ENCODE results near the gene FAM78A. TPM values are rescaled to one million over a fixed set of nuclear protein-coding genes. Genes with fewer than 3 reads are reported as not detected.

FAM78A gene
- total and polyA plus RNA-seq, 8 donors = 0.85 to 3.5 (median 1.6) TPM; not detected in 1

DNA sequence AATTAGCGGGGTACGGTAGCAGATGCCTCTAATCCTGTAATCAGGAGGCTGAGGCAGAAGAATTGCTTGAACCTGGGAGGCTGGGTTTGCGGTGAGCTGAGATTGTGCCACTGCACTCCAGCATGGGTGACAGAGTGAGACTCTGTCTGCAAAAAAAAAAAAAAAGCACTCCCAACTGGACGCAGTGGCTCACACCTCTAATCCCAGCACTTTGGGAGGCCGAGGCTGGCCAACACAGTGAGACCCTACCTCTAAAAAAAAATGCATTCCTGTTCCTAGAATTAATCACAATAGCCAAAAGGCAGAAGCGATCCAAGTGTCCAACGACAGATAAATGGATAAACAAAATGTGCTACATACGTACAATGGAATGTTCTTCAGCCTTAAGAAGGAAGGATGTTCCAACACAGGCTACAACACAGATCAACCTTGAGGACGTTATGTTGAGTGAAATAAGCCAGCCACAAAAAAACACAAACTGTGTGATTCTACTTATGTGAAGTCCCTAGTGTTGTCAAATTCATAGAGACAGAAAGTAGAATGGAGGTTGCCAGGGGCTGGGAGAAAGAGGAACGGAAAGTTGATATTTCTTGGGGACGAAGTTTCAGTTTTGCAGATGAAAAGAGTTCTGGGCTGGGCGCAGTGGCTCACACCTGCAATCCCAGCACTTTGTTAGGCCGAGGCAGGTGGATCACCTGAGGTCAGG, 13.8 kb downstream of the FAM78A start:
- Histone ChIP-seq H3K4me1 (peaks cover 0 to 52% (median 6%) of the 10 kb centered on the region in 4 donors), H3K27me3 (peaks cover 0 to 15% (median 0%) of the 10 kb centered on the region in 3 donors), H3K4me3 (no peak overlapping the region), H3K27ac (peak overlapping the region in 1 of 5 donors; percentile 17), H3K9me3 (no peaks in the 10 kb centered on the region), H3K36me3 (peaks cover 13 to 30% (median 20%) of the 10 kb centered on the region in 4 donors)
- WGBS, 5 donors = 81 to 89% (median 84%) methylated on average over 13 of the region's 13 CpGs
- peak in 1 of 2 donors; percentile 7 for DNase-seq
- TF ChIP-seq, protein P1, sequence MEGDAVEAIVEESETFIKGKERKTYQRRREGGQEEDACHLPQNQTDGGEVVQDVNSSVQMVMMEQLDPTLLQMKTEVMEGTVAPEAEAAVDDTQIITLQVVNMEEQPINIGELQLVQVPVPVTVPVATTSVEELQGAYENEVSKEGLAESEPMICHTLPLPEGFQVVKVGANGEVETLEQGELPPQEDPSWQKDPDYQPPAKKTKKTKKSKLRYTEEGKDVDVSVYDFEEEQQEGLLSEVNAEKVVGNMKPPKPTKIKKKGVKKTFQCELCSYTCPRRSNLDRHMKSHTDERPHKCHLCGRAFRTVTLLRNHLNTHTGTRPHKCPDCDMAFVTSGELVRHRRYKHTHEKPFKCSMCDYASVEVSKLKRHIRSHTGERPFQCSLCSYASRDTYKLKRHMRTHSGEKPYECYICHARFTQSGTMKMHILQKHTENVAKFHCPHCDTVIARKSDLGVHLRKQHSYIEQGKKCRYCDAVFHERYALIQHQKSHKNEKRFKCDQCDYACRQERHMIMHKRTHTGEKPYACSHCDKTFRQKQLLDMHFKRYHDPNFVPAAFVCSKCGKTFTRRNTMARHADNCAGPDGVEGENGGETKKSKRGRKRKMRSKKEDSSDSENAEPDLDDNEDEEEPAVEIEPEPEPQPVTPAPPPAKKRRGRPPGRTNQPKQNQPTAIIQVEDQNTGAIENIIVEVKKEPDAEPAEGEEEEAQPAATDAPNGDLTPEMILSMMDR (IDR thresholded peaks at IDR 0.05) = no peak
- no peak for TF ChIP-seq EP300 (IDR thresholded peaks at IDR 0.05)
- TF ChIP-seq POLR2AphosphoS5 (IDR thresholded peaks at IDR 0.05) = no peak
- no peak for TF ChIP-seq POLR2A (IDR thresholded peaks at IDR 0.05)
- intact Hi-C loops (cut with DNase I; ENCODE audit: low total_unique reads) = no loop called here

DNA sequence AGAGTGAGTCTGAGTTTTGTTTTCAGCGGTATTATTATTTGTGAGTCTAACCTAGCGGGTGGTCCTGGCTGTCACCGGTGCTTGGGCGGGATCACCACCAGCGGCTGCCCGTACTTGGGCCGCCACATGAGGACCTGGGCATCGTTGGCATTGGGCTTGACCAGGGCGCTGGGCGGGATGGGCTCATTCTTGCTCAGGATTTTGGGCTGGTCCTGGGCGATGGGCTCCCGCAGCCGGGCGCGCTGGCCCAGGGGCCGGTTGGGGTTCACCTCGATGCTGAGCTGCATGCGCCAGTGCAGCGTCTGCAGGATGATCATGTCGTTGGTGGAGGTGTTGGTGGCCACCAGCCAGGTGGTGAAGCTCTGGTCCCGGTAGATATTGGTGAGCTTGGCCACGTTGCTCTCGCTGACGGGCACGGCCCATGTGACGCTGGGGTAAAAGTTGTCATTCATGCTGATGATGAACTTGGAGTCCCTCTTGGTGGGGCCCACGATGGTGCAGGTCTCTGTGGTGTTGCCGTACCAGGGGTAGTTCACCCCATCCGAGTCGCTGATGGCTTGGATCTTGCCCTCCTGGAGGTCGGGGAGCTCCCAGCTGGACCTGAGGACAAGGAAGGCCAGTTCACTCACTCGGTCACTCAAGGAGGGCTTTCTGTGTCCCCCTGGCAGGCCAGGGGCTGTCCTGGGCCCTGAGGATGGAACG, 15.4 kb downstream of the FAM78A start:
- no peak overlapping the region for H3K4me3 ChIP-seq
- intact Hi-C loops (cut with DNase I; ENCODE audit: low total_unique reads) = no loop called here
- peaks cover 0 to 15% (median 0%) of the 10 kb centered on the region in 3 donors for H3K27me3 ChIP-seq
- H3K36me3 ChIP-seq = peaks cover 13 to 30% (median 20%) of the 10 kb centered on the region in 4 donors
- TF ChIP-seq POLR2AphosphoS5 (IDR thresholded peaks at IDR 0.05) (no peak), EP300 (IDR thresholded peaks at IDR 0.05) (no peak), POLR2A (IDR thresholded peaks at IDR 0.05) (no peak)
- TF ChIP-seq, protein P1 (IDR thresholded peaks at IDR 0.05) = no peak
- peaks cover 1 to 46% (median 6%) of the 10 kb centered on the region in 4 donors for H3K4me1 ChIP-seq
- 91 to 93% (median 93%) methylated on average over 12 to 33 of the region's 33 CpGs for WGBS, 5 donors
- no peaks in the 10 kb centered on the region for H3K9me3 ChIP-seq
- H3K27ac ChIP-seq = no peak overlapping the region
- DNase-seq = no peak

DNA sequence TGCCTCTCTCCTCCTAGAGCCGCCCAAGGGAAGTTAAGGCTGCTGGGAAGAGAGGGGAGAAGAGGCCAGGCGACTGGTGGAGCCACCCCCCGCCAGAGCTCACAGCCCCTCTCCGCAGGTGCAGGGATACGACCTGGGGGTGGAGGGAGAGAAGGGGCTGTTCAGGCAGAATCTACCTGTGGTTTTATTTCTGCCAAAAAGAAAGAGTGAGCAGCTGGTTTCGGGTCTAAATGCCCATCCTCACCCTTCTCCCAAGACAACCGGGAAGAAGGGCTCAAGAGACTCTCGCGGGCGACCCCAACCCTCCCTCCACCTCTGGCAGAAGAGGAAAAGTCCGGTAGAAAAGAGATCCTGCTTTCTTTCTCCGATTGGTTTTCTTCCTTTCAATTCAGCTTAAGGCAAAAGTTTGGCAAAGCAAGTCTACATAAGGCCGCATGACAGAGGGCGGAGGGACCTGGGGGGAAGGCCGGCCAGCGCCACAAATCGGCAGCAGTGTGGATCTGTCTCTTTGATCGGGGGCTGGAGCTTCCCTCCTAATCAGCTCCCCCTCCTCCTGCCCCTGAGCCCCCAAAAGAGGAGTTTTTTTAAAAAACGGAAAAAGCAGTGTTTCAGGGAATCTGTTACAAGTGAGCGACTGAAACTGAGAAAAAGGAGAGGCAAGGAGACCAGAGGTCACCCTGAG, 16.3 kb downstream of the FAM78A start:
- TF ChIP-seq, protein P1 (IDR thresholded peaks at IDR 0.05) = no peak
- TF ChIP-seq POLR2A (IDR thresholded peaks at IDR 0.05) = no peak
- no peak for DNase-seq
- H3K4me1 ChIP-seq = peaks cover 4 to 46% (median 7%) of the 10 kb centered on the region in 4 donors
- H3K27me3 ChIP-seq = peaks cover 0 to 15% (median 0%) of the 10 kb centered on the region in 3 donors
- H3K27ac ChIP-seq = no peak overlapping the region
- 75 to 88% (median 81%) methylated on average over 20 of the region's 20 CpGs for WGBS, 5 donors
- no peaks in the 10 kb centered on the region for H3K9me3 ChIP-seq
- H3K4me3 ChIP-seq = no peak overlapping the region
- H3K36me3 ChIP-seq = peaks cover 13 to 30% (median 20%) of the 10 kb centered on the region in 4 donors
- intact Hi-C loops (cut with DNase I; ENCODE audit: low total_unique reads) = no loop called here

DNA sequence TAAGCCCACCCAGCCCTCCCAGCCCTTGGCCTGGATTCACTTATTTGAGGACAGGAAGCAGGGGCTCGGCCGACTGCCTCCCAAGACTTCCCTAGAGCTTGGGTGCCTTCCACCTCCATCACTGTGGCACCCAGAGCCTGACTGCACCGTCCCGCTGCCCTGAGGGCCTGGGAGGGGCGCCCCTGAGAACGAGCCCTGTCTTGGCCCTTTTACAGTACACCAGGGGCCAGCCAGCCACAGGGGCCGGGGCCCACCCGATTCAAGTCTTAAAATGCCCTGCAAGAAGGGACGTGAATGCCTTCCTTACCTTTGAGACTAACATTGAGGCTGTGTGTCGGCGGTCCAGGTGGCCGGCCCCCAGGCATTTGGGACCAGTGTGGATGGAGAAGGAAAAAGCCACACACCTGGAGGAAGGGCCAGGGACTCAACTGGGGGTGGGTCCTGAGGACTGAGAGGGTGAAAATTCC, 16.8 kb downstream of the FAM78A start:
- Histone ChIP-seq H3K27me3 (peaks cover 0 to 15% (median 0%) of the 10 kb centered on the region in 3 donors), H3K4me3 (no peak overlapping the region), H3K4me1 (peaks cover 4 to 52% (median 7%) of the 10 kb centered on the region in 4 donors), H3K27ac (no peak overlapping the region), H3K9me3 (no peaks in the 10 kb centered on the region), H3K36me3 (peaks cover 13 to 30% (median 20%) of the 10 kb centered on the region in 4 donors)
- TF ChIP-seq, protein P1 (IDR thresholded peaks at IDR 0.05) = no peak
- TF ChIP-seq EP300 (IDR thresholded peaks at IDR 0.05) (no peak), POLR2A (IDR thresholded peaks at IDR 0.05) (no peak), POLR2AphosphoS5 (IDR thresholded peaks at IDR 0.05) (no peak)
- WGBS, 5 donors = 80 to 92% (median 90%) methylated on average over 12 of the region's 12 CpGs
- intact Hi-C loops (cut with DNase I; ENCODE audit: low total_unique reads) = no loop called here
- DNase-seq = no peak
